HepG2 (cell line): ENCODE measurements around the gene LRTM2. TPM values are rescaled to one million over a fixed set of nuclear protein-coding genes. Genes with fewer than 3 reads are reported as not detected.

Experiments used
- CENPT ChIP-seq: sonication (generic); formaldehyde crosslinking; IDR thresholded peaks from 2 replicates; pipeline ENCODE4 v1.8.0; 2022; ENCODE audit warnings: low read depth, mild to moderate bottlenecking, moderate library complexity, missing genetic modification reagents
- DZIP1 ChIP-seq: sonication (generic); formaldehyde crosslinking; IDR thresholded peaks from 2 replicates; pipeline ENCODE4 v1.5.0; 2020; ENCODE audit warnings: mild to moderate bottlenecking, missing genetic modification reagents
- ETV6 ChIP-seq: sonication (generic); formaldehyde crosslinking; conservative IDR thresholded peaks from 2 replicates; pipeline ENCODE4 v1.4.0; 2020; ENCODE audit warnings: missing genetic modification reagents
- HOXA3 ChIP-seq: sonication (generic); formaldehyde crosslinking; IDR thresholded peaks from 2 replicates; pipeline ENCODE4 v1.5.0; 2020; ENCODE audit warnings: missing genetic modification reagents
- MEIS1 ChIP-seq: sonication (generic); formaldehyde crosslinking; IDR thresholded peaks from 2 replicates; pipeline ENCODE4 v1.9.0; 2021; ENCODE audit warnings: mild to moderate bottlenecking, missing genetic modification reagents, moderate library complexity, borderline replicate concordance
- SP4 ChIP-seq: sonication (generic); formaldehyde crosslinking; IDR thresholded peaks from 2 replicates; pipeline ENCODE4 v1.8.1; 2023; ENCODE audit warnings: mild to moderate bottlenecking, missing genetic modification reagents
- TCF7L2 ChIP-seq: IDR thresholded peaks from 2 replicates; pipeline ENCODE4 v1.6.1; 2011; ENCODE audit warnings: mild to moderate bottlenecking, low read depth, low read length, moderate library complexity
- ZBTB7A ChIP-seq: sonication (generic); formaldehyde crosslinking; IDR thresholded peaks from 2 replicates; pipeline ENCODE4 v1.8.0; 2022; ENCODE audit warnings: mild to moderate bottlenecking, missing genetic modification reagents
- ZMYM2 ChIP-seq: sonication (generic); formaldehyde crosslinking; IDR thresholded peaks from 2 replicates; pipeline ENCODE4 v1.8.0; 2022; ENCODE audit warnings: mild to moderate bottlenecking, missing genetic modification reagents
- ZNF562 ChIP-seq: sonication (generic); formaldehyde crosslinking; IDR thresholded peaks from 2 replicates; pipeline ENCODE4 v1.8.0; 2022; ENCODE audit warnings: missing genetic modification reagents, borderline replicate concordance
- ZNF781 ChIP-seq: sonication (generic); formaldehyde crosslinking; IDR thresholded peaks from 2 replicates; pipeline ENCODE4 v1.5.1; 2020; ENCODE audit warnings: borderline replicate concordance, mild to moderate bottlenecking, missing genetic modification reagents; ENCODE audit errors: not compliant biosample characterization
- polyA plus RNA-seq, 8 experiments: library from polyadenylated mRNA; depleted of rRNA in 3 of 8; stranded (reverse) in 7 of 8; unstranded in 1 of 8; fragments of >200 nt; fragmentation: Illumina TruSeq in 4 of 8; extraction: Trizol in 4 of 8; gene quantifications; 2 replicates each; pipeline versions ENCODE4 v1.2.1 to v1.2.3, GENCODE V29; 2011 to 2016; ENCODE audit warnings: low read depth in 4 of 8, missing spikeins in 1 of 8, mixed read lengths in 1 of 8; ENCODE audit not compliant: insufficient read depth in 1 of 8
- total RNA-seq, 5 experiments: library from RNA; depleted of rRNA; stranded (reverse); fragments of >200 nt; fragmentation: Illumina TruSeq; extraction: Trizol; gene quantifications; 2 replicates each; pipeline ENCODE4 v1.2.3, GENCODE V29; 2016; ENCODE audit warnings: low read depth in 1 of 5
- TF ChIP-seq, protein P1 (sequence below): sonication (generic); formaldehyde crosslinking; IDR thresholded peaks from 2 replicates; pipeline ENCODE4 v1.9.0; 2021; ENCODE audit warnings: mild to moderate bottlenecking, missing genetic modification reagents
- TF ChIP-seq, protein P2 (sequence below): sonication (generic); formaldehyde crosslinking; IDR thresholded peaks from 2 replicates; pipeline ENCODE4 v1.8.0; 2022; ENCODE audit warnings: missing genetic modification reagents, mild to moderate bottlenecking, borderline replicate concordance
- TF ChIP-seq, protein P3 (sequence below): sonication (generic); formaldehyde crosslinking; IDR thresholded peaks from 2 replicates; pipeline ENCODE4 v1.4.0; 2020; ENCODE audit warnings: missing genetic modification reagents

LRTM2 gene
- total and polyA plus RNA-seq, 2 of the 13 experiments (the other 11 are each of a cell fraction or from before 2014, with no cell fraction given): 0.09 TPM; not detected in 1

DNA sequence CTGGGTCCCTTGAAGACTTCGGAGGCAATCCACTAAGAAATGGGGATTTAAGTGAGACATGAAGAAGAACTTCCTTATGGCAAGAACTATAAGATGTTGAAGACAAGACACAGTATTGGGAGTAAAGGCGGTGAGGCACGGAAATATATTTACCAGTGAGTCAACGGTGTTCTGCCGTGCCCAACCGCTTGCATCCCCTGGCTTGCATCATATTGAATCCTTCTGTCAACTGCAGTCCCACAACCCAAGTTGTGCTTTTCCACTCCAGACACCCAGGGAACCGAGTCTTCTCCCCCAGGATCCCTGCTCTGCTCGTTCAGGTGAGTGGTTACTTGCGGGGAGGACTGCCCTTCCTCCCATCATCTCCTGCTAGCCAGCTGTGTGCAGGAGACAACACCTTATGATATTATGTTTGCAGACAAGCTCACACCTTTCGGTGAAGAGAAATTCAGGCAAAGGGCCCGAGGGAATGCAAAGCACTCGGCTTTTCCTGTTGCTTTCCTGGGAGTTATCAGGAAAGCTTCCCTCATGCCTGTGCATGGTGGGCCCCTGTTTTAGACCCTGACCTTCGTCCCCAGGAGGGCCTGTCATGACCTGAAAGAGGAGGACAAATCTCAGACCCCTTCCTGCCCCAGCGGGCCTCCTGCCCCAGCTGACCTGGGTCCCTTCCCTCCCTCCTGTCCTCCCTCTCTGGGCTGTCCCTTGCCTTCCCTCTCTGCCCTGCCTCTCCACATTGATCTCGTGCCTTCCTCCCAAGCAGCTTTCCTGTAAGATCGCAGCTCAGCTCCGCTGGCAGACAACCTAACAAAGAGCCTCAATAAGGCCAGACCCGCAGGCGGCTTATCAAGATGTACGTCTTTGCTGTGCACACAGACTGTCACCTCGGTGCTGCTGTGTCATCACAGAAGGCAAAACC is 4.3 kb upstream of the LRTM2 start (continued):
- TF ChIP-seq, protein P1, sequence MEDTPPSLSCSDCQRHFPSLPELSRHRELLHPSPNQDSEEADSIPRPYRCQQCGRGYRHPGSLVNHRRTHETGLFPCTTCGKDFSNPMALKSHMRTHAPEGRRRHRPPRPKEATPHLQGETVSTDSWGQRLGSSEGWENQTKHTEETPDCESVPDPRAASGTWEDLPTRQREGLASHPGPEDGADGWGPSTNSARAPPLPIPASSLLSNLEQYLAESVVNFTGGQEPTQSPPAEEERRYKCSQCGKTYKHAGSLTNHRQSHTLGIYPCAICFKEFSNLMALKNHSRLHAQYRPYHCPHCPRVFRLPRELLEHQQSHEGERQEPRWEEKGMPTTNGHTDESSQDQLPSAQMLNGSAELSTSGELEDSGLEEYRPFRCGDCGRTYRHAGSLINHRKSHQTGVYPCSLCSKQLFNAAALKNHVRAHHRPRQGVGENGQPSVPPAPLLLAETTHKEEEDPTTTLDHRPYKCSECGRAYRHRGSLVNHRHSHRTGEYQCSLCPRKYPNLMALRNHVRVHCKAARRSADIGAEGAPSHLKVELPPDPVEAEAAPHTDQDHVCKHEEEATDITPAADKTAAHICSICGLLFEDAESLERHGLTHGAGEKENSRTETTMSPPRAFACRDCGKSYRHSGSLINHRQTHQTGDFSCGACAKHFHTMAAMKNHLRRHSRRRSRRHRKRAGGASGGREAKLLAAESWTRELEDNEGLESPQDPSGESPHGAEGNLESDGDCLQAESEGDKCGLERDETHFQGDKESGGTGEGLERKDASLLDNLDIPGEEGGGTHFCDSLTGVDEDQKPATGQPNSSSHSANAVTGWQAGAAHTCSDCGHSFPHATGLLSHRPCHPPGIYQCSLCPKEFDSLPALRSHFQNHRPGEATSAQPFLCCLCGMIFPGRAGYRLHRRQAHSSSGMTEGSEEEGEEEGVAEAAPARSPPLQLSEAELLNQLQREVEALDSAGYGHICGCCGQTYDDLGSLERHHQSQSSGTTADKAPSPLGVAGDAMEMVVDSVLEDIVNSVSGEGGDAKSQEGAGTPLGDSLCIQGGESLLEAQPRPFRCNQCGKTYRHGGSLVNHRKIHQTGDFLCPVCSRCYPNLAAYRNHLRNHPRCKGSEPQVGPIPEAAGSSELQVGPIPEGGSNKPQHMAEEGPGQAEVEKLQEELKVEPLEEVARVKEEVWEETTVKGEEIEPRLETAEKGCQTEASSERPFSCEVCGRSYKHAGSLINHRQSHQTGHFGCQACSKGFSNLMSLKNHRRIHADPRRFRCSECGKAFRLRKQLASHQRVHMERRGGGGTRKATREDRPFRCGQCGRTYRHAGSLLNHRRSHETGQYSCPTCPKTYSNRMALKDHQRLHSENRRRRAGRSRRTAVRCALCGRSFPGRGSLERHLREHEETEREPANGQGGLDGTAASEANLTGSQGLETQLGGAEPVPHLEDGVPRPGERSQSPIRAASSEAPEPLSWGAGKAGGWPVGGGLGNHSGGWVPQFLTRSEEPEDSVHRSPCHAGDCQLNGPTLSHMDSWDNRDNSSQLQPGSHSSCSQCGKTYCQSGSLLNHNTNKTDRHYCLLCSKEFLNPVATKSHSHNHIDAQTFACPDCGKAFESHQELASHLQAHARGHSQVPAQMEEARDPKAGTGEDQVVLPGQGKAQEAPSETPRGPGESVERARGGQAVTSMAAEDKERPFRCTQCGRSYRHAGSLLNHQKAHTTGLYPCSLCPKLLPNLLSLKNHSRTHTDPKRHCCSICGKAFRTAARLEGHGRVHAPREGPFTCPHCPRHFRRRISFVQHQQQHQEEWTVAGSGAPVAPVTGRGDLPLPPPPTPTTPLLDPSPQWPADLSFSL (CRISPR knock-in tag): peak; percentile 24; the same call in 1 of the 2 replicates
- peak; percentile 63; the same call in 1 of the 2 replicates for TF ChIP-seq ZBTB7A (CRISPR knock-in tag)
- peak; percentile 64; the same call in 1 of the 2 replicates for TF ChIP-seq MEIS1 (CRISPR knock-in tag)
- no peak for TF ChIP-seq CENPT (CRISPR knock-in tag)
- TF ChIP-seq ZMYM2: no peak
- TF ChIP-seq TCF7L2: no peak
- TF ChIP-seq HOXA3 (CRISPR knock-in tag): no peak; the same call in 1 of the 2 replicates
- TF ChIP-seq, protein P2, sequence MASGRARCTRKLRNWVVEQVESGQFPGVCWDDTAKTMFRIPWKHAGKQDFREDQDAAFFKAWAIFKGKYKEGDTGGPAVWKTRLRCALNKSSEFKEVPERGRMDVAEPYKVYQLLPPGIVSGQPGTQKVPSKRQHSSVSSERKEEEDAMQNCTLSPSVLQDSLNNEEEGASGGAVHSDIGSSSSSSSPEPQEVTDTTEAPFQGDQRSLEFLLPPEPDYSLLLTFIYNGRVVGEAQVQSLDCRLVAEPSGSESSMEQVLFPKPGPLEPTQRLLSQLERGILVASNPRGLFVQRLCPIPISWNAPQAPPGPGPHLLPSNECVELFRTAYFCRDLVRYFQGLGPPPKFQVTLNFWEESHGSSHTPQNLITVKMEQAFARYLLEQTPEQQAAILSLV (CRISPR knock-in tag): no peak
- no peak for TF ChIP-seq DZIP1 (CRISPR knock-in tag)
- no peak for TF ChIP-seq ETV6 (CRISPR knock-in tag)
- no peak for TF ChIP-seq ZNF781 (CRISPR knock-in tag)
- 0 out of 2 replicates have a peak, but pooled peaks have one; percentile 54 for TF ChIP-seq SP4 (CRISPR knock-in tag)
- no peak for TF ChIP-seq ZNF562 (CRISPR knock-in tag)
- TF ChIP-seq, protein P3, sequence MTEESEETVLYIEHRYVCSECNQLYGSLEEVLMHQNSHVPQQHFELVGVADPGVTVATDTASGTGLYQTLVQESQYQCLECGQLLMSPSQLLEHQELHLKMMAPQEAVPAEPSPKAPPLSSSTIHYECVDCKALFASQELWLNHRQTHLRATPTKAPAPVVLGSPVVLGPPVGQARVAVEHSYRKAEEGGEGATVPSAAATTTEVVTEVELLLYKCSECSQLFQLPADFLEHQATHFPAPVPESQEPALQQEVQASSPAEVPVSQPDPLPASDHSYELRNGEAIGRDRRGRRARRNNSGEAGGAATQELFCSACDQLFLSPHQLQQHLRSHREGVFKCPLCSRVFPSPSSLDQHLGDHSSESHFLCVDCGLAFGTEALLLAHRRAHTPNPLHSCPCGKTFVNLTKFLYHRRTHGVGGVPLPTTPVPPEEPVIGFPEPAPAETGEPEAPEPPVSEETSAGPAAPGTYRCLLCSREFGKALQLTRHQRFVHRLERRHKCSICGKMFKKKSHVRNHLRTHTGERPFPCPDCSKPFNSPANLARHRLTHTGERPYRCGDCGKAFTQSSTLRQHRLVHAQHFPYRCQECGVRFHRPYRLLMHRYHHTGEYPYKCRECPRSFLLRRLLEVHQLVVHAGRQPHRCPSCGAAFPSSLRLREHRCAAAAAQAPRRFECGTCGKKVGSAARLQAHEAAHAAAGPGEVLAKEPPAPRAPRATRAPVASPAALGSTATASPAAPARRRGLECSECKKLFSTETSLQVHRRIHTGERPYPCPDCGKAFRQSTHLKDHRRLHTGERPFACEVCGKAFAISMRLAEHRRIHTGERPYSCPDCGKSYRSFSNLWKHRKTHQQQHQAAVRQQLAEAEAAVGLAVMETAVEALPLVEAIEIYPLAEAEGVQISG (CRISPR knock-in tag): peak; percentile 35; the same call in 1 of the 2 replicates
